Psoas muscle (tissue), 8 donors: ENCODE measurements around the gene INO80B. TPM values are rescaled to one million over a fixed set of nuclear protein-coding genes. Genes with fewer than 3 reads are reported as not detected.
"Not testable (repeated sequence)": the region's sequence is repeated elsewhere in the genome, so short reads cannot be mapped to it uniquely, and the experiment has no call there.

Source experiments
- ATAC-seq, 4 donors: fragments of 200-7000 bp; cut with Tn5 transposase; one replicate each; pipeline ENCODE4 v1.9.1; 2020; ENCODE audit warnings: moderate library complexity in 3 of 4, mild to moderate bottlenecking in 2 of 4
- DNase-seq, 2 donors: peaks; one replicate each; pipeline ENCODE4 v3.0.0-alpha.2; 2020
- H3K27ac ChIP-seq: fragments of 200-600 bp; one replicate; pipeline ENCODE4 v1.8.0; 2022
- H3K27me3 ChIP-seq, 3 donors: fragments of 200-600 bp in 1 of 3; one replicate each; pipeline versions ENCODE4 v1.6.1 to v1.8.0; 2013 to 2022; ENCODE audit warnings: low read length in 2 of 3, mild to moderate bottlenecking in 2 of 3, moderate library complexity in 1 of 3; ENCODE audit not compliant: insufficient read depth in 3 of 3
- H3K36me3 ChIP-seq, 2 donors: fragments of 200-600 bp in 1 of 2; one replicate each; pipeline versions ENCODE4 v1.6.1 to v1.8.0; 2013 to 2022; ENCODE audit warnings: low read depth in 1 of 2, mild to moderate bottlenecking in 1 of 2, moderate library complexity in 1 of 2; ENCODE audit not compliant: insufficient read depth in 1 of 2
- H3K4me1 ChIP-seq: fragments of 200-600 bp; one replicate; pipeline ENCODE4 v1.8.0; 2022
- H3K4me3 ChIP-seq: fragments of 200-600 bp; one replicate; pipeline ENCODE4 v1.8.0; 2022; ENCODE audit warnings: mild to moderate bottlenecking
- H3K9me3 ChIP-seq: fragments of 200-600 bp; one replicate; pipeline ENCODE4 v1.8.0; 2022
- WGBS, 3 donors: extraction: QIAGEN DNeasy Blood & Tissue Kit; methylation state at CpG; one replicate each; pipeline versions ENCODE4 v1.1.6 to v1.1.7; 2013; 5-methylcytosine and 5-hydroxymethylcytosine counted together
- intact Hi-C, 2 donors: fragments of 100-400 bp; cut with DNase I; formaldehyde crosslinking; loops; one replicate each; pipeline versions ENCODE4 v1.11.0 to v1.14.2; 2022
- polyA plus RNA-seq, 3 donors: library from polyadenylated mRNA; stranded (reverse); fragments of 200-250 nt; gene quantifications; one replicate each; pipeline ENCODE4 v1.2.3, GENCODE V29; 2013
- total RNA-seq, 4 donors: library from RNA; stranded (reverse); fragmentation: NEBNext Ultra II Directional in 2 of 4; extraction: Animal tissue kit (Norgen Biotek cat#: 25700) in 2 of 4; gene quantifications; one replicate each; pipeline versions ENCODE4 v1.2.1 to v1.2.4, GENCODE V29; 2021 to 2023
- TF ChIP-seq, protein P1 (sequence below): fragments of 200-600 bp; IDR thresholded peaks from one replicate; pipeline ENCODE4 v1.8.0; 2022; ENCODE audit warnings: antibody characterized with exemption
- donor health status: healthy with polysubstance abuse.
- donor health status: DM: no; HTN: no; CAD: no; lungs with moderate emphysema.
- donor health status: Bipolar disorder and iron deficiency.
- donor health status: healthy.
- donor health status: DM: yes; HTN: yes; CAD: no.
- donor health status: DM: no; HTN: no; CAD: no.
- donor health status: DM: no; HTN: no; CAD: no.
- donor health status: DM: yes; HTN: yes; CAD: no.

INO80B gene
- total and polyA plus RNA-seq, 7 donors = 23.6 to 61.1 (median 31.8) TPM

DNA sequence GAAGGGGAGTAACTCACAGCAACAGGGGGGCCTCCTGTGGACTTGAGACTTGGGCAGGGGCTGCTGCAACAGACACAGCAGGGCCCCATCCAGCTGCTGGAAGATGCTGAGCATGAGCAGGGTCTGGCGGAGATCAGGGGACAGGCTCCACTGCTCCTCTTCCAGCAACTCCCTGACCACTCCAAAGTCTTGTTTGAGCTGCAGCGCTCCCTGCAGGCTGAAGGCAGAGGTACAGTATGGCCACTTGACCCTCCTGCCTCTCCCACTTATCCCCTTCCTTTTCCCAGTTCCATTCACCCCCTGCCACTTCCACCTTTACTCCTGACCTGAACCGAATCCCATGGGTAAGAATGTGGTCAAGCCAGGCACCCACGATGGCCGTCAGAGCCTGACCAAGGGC lies 20.0 kb downstream of the INO80B start:
- DNase-seq (no peak), ATAC-seq (no peak)
- Histone ChIP-seq H3K27me3 (no peaks in the 10 kb centered on the region), H3K27ac (no peak overlapping the region), H3K9me3 (no peaks in the 10 kb centered on the region), H3K4me3 (no peak overlapping the region), H3K36me3 (peaks cover 2 to 53% of the 10 kb centered on the region in 2 donors), H3K4me1 (peaks cover 18% of the 10 kb centered on the region)
- intact Hi-C loops = no loop called here
- TF ChIP-seq, protein P1, sequence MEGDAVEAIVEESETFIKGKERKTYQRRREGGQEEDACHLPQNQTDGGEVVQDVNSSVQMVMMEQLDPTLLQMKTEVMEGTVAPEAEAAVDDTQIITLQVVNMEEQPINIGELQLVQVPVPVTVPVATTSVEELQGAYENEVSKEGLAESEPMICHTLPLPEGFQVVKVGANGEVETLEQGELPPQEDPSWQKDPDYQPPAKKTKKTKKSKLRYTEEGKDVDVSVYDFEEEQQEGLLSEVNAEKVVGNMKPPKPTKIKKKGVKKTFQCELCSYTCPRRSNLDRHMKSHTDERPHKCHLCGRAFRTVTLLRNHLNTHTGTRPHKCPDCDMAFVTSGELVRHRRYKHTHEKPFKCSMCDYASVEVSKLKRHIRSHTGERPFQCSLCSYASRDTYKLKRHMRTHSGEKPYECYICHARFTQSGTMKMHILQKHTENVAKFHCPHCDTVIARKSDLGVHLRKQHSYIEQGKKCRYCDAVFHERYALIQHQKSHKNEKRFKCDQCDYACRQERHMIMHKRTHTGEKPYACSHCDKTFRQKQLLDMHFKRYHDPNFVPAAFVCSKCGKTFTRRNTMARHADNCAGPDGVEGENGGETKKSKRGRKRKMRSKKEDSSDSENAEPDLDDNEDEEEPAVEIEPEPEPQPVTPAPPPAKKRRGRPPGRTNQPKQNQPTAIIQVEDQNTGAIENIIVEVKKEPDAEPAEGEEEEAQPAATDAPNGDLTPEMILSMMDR = no peak
- 84 to 87% (median 85%) methylated on average over 5 of the region's 5 CpGs for WGBS, 3 donors

DNA sequence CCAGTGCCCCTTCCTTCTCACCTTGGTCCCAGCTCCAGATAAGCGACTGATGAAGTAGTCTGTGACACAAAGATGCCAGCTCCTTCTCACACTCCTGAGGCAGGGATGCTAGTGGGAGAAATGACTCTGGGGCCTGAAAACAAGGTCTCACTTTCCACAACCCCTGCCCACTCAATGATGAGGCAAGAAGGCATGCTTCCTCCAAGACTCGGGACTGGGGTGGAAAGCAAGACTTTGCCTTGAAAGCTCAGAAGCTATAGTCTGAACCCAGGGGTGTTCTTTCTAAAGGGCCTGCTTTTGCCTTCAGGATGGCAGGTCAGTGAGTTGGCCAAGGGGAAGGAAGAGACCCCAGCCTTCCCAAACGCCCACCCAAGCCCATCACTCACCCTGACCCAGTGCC lies 26.5 kb downstream of the INO80B start:
- no peak for ATAC-seq
- TF ChIP-seq, protein P1 = no peak
- Histone ChIP-seq H3K9me3 (no peaks in the 10 kb centered on the region), H3K4me3 (peak overlapping the region; percentile 98), H3K36me3 (peaks cover 2 to 50% of the 10 kb centered on the region in 2 donors), H3K27ac (peak overlapping the region; percentile 91), H3K4me1 (peaks cover 22% of the 10 kb centered on the region), H3K27me3 (no peaks in the 10 kb centered on the region)
- WGBS, 3 donors = 53 to 69% (median 54%) methylated on average over 3 of the region's 3 CpGs
- intact Hi-C loops = loop anchor here in 1 of 2 donors (5.0 kb wide), 1 partner anchor 106 kb away; no protein-coding TSS in a partner anchor
- DNase-seq = no peak

DNA sequence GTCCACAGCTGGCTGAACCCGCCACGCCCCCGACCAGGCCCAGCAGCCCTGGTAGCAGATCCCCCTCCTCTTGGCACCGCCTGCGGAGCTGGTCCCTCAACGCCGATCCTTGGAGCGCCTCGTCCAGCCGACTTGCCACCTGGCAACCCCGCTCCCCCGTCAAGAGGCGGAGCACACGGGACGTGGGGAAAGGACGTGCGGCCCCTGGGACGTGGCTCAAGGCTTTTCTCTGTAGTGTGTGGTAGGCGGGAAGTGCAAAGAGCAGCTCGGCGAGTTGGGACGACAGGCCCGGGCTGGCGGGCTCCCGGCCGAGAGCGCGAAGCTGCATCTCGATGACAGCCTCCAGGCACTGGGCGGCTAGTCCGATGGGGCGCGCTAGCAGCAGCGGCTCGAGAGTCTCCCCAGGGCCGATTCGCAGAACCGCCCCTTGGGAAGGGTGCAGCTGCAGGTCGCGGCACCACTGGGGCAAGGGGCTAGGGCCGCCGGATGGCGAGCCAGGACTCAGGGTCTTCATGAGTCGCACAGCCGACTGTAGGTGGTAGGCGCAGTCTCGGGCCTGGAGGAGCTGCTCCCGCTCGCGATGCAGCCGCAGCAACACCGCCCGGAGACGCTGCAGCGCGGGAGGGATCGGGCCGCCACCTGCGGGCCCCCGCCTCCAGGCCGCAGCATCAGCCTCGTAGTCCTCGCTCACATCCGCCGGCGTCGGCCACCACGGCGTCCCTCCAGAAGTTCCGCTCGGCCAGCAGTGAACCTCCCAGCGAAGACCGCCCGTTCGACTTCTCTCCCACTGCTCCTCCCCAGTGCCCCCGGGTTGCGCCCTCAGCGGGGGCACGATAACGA lies 27.3 kb downstream of the INO80B start:
- Histone ChIP-seq H3K27ac (peak overlapping the region; percentile 91), H3K36me3 (peaks cover 2 to 56% of the 10 kb centered on the region in 2 donors), H3K4me1 (peaks cover 22% of the 10 kb centered on the region), H3K4me3 (peak overlapping the region; percentile 98), H3K27me3 (no peaks in the 10 kb centered on the region), H3K9me3 (no peaks in the 10 kb centered on the region)
- TF ChIP-seq, protein P1 = no peak
- intact Hi-C loops = loop anchor here (2.0 to 5.0 kb wide), 3 partner anchors 27 to 105 kb away; partner anchors contain the start of genes AUP1 (in 2 of the 2), HTRA2 (in 2 of the 2) and INO80B (in 1 of the 2)
- WGBS, 3 donors = 1 to 2% (median 1%) methylated on average over 59 to 80 of the region's 80 CpGs
- peak; percentile 46 to 69 (median 55) for ATAC-seq
- DNase-seq = peak in 1 of 2 donors; percentile 83

DNA sequence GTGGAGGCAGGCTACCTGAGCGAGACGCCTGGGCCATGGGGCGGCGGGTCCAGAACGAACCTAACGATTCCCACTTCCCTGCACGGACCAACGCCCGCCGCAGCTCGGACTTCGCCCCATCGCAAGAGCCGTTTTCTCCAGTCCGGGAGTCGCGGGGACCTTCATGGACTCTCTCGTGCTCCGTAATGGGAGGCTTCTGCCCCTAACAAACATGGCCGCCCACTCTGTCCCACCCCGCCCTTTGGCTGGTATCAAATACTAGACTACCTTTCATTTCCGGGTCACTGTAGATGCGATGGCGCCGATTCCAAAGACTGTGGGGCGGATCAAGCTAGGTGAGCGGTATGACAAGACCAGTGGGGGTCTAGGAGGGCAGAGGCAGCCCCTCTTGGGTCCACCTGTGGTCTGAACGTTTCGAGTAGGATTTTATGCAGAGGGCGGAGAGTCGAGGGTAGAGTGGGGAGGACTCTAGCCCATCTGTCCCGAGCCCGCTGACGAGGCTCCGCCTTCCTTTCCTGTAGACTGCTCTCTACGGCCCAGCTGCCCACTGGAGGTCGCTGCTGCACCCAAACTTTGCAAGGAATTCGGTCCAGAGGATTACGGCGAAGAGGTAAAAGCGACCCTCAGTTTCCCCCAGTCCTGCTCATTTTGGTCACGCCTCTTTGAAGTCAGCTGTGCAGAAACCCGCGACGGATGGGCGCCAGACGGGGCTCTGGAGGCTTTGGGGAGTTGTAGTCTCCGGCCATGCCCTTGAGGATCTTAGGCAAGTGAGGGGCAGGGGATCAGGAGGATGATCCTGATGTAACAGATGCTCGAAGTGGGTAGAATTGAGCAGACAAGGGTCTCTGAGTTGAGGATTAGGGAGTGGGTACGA lies 28.2 kb downstream of the INO80B start, which contains the start of the genes CCDC142 and TTC31:
Gene CCDC142, minus strand, starts transcription at position 198 of the 874 bp plus-strand sequence. Its CDS starts 161 bp downstream, at position 37.
Gene TTC31, plus strand, starts transcription at position 281 of the 874 bp plus-strand sequence. Its CDS starts 15 bp downstream, at position 296.
- H3K27me3 ChIP-seq = no peaks in the 10 kb centered on the region
- H3K27ac ChIP-seq = peak within 1 kb of the TSS; percentile 91
- peaks cover 22% of the 10 kb centered on the region for H3K4me1 ChIP-seq
- DNase-seq (peak; percentile 95 to 97), ATAC-seq (peak; percentile 98 to 99 (median 99))
- 0 to 1% (median 0%) methylated on average over 45 to 50 of the region's 50 CpGs for WGBS, 3 donors
- TF ChIP-seq, protein P1 = peak; percentile 79
- H3K9me3 ChIP-seq = no peaks in the 10 kb centered on the region
- peak within 1 kb of the TSS; percentile 98 for H3K4me3 ChIP-seq
- intact Hi-C loops = loop anchor here (1.0 to 5.0 kb wide), 5 partner anchors 28 to 105 kb away; partner anchors contain the start of genes AUP1 (in 2 of the 2), HTRA2 (in 2 of the 2) and INO80B (in 2 of the 2)
- peaks cover 2 to 59% of the 10 kb centered on the region in 2 donors for H3K36me3 ChIP-seq

DNA sequence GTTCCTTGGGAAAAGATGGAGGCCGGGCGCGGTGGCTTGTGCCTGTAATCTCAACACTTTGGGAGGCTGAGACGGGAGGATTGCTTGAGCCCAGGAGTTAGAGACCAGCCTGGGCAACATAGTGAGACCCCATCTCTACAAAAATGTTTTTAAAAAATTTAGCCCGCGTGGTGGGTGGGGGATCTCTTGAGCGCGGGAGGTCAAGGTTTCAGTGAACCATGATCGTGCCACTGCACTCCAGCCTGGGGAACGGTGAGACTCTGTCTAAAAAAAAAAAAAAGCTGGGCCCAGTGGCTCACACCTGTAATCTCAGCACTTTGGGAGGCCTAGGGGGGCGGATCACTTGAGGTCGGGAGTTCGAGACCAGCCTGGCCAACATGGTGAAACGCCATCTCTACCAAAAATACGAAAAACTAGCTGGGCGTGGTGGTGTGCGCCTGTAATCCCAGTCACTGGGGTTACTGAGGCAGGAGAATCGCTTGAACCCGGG lies 28.8 kb downstream of the INO80B start:
- not testable (repeated sequence) for H3K27me3 ChIP-seq, DNase-seq, H3K9me3 ChIP-seq, ATAC-seq, H3K27ac ChIP-seq
- intact Hi-C loops = loop anchor here (1.0 to 5.0 kb wide), 5 partner anchors 28 to 105 kb away; partner anchors contain the start of genes AUP1 (in 2 of the 2), HTRA2 (in 2 of the 2) and INO80B (in 2 of the 2)
- Histone ChIP-seq H3K4me1 (peaks cover 22% of the 10 kb centered on the region), H3K4me3 (peak overlapping the region; percentile 98), H3K36me3 (peaks cover 2 to 60% of the 10 kb centered on the region in 2 donors)
- WGBS, 3 donors = 71 to 77% (median 75%) methylated on average over 19 of the region's 19 CpGs
